Lower lobe of right lung (tissue), 2 donors: ENCODE data around the gene CASS4. TPM values are rescaled to one million over a fixed set of nuclear protein-coding genes. Genes with fewer than 3 reads are reported as not detected.
"Not testable (repeated sequence)": the region's sequence is repeated elsewhere in the genome, so short reads cannot be mapped to it uniquely, and the experiment has no call there.

ENCODE experiments used
- ATAC-seq, 2 donors: fragments of 200-7000 bp; cut with Tn5 transposase; one replicate each; pipeline ENCODE4 v1.9.1; 2020 to 2022; ENCODE audit warnings: mild to moderate bottlenecking in 2 of 2, moderate library complexity in 2 of 2
- DNase-seq: peaks from one replicate; pipeline ENCODE4 v3.0.0-alpha.2; 2020
- H3K27ac ChIP-seq: fragments of 200-600 bp; one replicate; pipeline ENCODE4 v1.8.0; 2022
- H3K27me3 ChIP-seq: fragments of 200-600 bp; one replicate; pipeline ENCODE4 v1.8.0; 2022; ENCODE audit warnings: low read depth
- H3K36me3 ChIP-seq: fragments of 200-600 bp; one replicate; pipeline ENCODE4 v1.8.0; 2022; ENCODE audit warnings: mild to moderate bottlenecking
- H3K4me1 ChIP-seq: fragments of 200-600 bp; one replicate; pipeline ENCODE4 v1.8.0; 2022
- H3K4me3 ChIP-seq: fragments of 200-600 bp; one replicate; pipeline ENCODE4 v1.8.0; 2022; ENCODE audit warnings: mild to moderate bottlenecking
- H3K9me3 ChIP-seq: fragments of 200-600 bp; one replicate; pipeline ENCODE4 v1.8.0; 2022
- CTCF ChIP-seq: fragments of 200-600 bp; IDR thresholded peaks from one replicate; pipeline ENCODE4 v1.8.0; 2022; ENCODE audit warnings: antibody characterized with exemption, mild to moderate bottlenecking
- intact Hi-C: fragments of 100-400 bp; cut with DNase I; formaldehyde crosslinking; loops from one replicate; pipeline ENCODE4 v1.11.0; 2022
- total RNA-seq: library from RNA; stranded (reverse); fragmentation: NEBNext Ultra II Directional; extraction: Animal tissue kit (Norgen Biotek cat#: 25700); gene quantifications from one replicate; pipeline ENCODE4 v1.2.1, GENCODE V29; 2021
- donor health status: DM: no; HTN: yes; CAD: no; lungs with severe emphysema.

Gene CASS4
- total RNA-seq, 1 donor from 2014 or later, result 23.9 TPM

GRCh38 chr20:56406910-56407309, 5.2 kb upstream of the CASS4 start:
- ATAC-seq (no peak), DNase-seq (no peak)
- Histone ChIP-seq H3K27ac (no peak overlapping the region), H3K4me3 (no peak overlapping the region), H3K27me3 (no peaks in the 10 kb centered on the region), H3K4me1 (peaks cover 22% of the 10 kb centered on the region), H3K9me3 (no peaks in the 10 kb centered on the region), H3K36me3 (peaks cover 64% of the 10 kb centered on the region)
- intact Hi-C loops, result no loop called here
- TF ChIP-seq CTCF, result no peak

GRCh38 chr20:56409521-56409920, 2.5 kb upstream of the CASS4 start:
- DNase-seq (no peak), ATAC-seq (peak; percentile 47 to 48)
- Histone ChIP-seq H3K9me3 (no peaks in the 10 kb centered on the region), H3K36me3 (peaks cover 40% of the 10 kb centered on the region), H3K4me3 (no peak overlapping the region), H3K27me3 (no peaks in the 10 kb centered on the region), H3K4me1 (peaks cover 30% of the 10 kb centered on the region), H3K27ac (peak overlapping the region; percentile 44)
- TF ChIP-seq CTCF, result no peak
- intact Hi-C loops, result no loop called here

GRCh38 chr20:56409956-56410355, 2.1 kb upstream of the CASS4 start:
- no peak for TF ChIP-seq CTCF
- H3K27me3 ChIP-seq, result no peaks in the 10 kb centered on the region
- peaks cover 35% of the 10 kb centered on the region for H3K36me3 ChIP-seq
- H3K27ac ChIP-seq, result peak overlapping the region; percentile 44
- intact Hi-C loops, result no loop called here
- DNase-seq, result no peak
- ATAC-seq, result no peak
- H3K9me3 ChIP-seq, result no peaks in the 10 kb centered on the region
- no peak overlapping the region for H3K4me3 ChIP-seq
- peaks cover 30% of the 10 kb centered on the region for H3K4me1 ChIP-seq

DNA sequence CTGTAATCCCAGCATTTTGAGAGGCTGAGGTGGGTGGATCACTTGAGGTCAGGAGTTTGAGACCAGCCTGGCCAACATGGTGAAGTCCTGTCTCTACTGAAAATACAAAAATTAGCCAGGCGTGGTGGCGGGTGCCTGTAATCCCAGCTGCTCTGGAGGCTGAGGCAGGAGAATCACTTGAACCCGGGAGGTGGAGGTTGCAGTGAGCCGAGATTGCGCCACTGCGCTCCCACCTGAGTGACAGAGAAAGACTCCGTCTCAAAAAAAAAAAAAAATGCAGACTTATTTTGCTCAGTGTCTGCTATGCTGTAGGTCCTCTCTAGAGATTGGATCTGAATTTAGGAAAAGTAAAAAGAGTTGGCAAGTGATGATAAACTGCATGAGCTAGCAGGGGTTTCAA, 773 bp upstream of the CASS4 start:
- Histone ChIP-seq H3K4me1 (peaks cover 30% of the 10 kb centered on the region), H3K36me3 (peaks cover 22% of the 10 kb centered on the region), H3K27ac (peak overlapping the region; percentile 85), H3K4me3 (peak overlapping the region; percentile 51)
- H3K27me3 ChIP-seq, H3K9me3 ChIP-seq, DNase-seq, intact Hi-C loops, ATAC-seq: not testable (repeated sequence)

DNA sequence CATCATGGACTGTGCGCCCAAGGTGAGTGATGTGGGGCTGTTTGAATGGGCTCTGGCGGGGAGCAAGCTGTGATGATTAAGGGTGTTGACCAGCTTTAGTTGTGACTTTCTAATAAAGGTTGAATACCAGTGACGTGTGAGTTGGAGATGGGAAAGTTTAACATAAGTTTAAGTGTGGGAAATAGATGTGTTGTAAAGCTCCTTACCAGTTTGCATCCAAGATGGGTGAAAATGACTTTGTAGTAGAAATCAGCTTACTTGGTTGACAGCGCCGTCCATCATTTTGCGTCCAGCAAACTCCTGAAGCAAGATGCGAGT, 372 bp downstream of the CASS4 start:
- Histone ChIP-seq H3K9me3 (no peaks in the 10 kb centered on the region), H3K4me3 (peak overlapping the region; percentile 51), H3K36me3 (peaks cover 11% of the 10 kb centered on the region), H3K4me1 (peaks cover 36% of the 10 kb centered on the region), H3K27me3 (no peaks in the 10 kb centered on the region), H3K27ac (peak overlapping the region; percentile 85)
- ATAC-seq, result no peak
- intact Hi-C loops, result no loop called here
- TF ChIP-seq CTCF, result no peak
- DNase-seq, result no peak

DNA sequence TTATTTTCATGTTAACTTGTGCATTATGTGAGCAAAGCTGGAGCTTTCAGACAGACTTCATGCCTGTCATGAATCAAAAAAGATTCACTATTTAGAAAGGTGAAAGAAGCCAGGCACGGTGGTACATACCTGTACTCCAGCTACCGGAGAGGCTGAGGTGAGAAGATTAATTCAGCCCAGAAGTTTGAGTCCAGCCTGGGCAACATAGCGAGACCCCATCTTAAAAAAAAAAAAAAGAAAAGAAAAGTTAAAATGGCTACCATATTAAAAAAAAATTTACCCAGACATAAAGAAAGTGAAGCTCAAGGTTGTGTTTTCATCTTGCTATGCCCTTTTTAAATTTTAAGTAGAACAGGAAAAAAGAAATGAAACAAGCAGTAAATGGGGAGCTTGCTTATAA, 889 bp downstream of the CASS4 start:
- H3K4me3 ChIP-seq, result peak overlapping the region; percentile 51
- no peak for TF ChIP-seq CTCF
- no peak for ATAC-seq

More for the DNA sequence above, 889 bp downstream of the CASS4 start:
- peaks cover 41% of the 10 kb centered on the region for H3K4me1 ChIP-seq
- intact Hi-C loops, result no loop called here
- no peaks in the 10 kb centered on the region for H3K27me3 ChIP-seq
- no peaks in the 10 kb centered on the region for H3K9me3 ChIP-seq
- H3K36me3 ChIP-seq, result peaks cover 5% of the 10 kb centered on the region
- peak overlapping the region; percentile 85 for H3K27ac ChIP-seq
- DNase-seq, result no peak
